Ovary (tissue), 9 donors: ENCODE results near the gene ATP8B4. TPM values are rescaled to one million over a fixed set of nuclear protein-coding genes. Genes with fewer than 3 reads are reported as not detected.

Experiments
- DNase-seq, 5 donors: peaks; one replicate each; pipeline ENCODE4 v3.0.0-alpha.2; 2019 to 2020
- H3K27ac ChIP-seq, 2 donors: fragments of 200-600 bp; one replicate each; pipeline versions ENCODE4 v1.5.1 to v1.8.0; 2019 to 2022
- H3K27me3 ChIP-seq: fragments of 200-600 bp; one replicate; pipeline ENCODE4 v1.8.0; 2022
- H3K36me3 ChIP-seq: fragments of 200-600 bp; sonication (generic); one replicate; pipeline ENCODE4 v1.5.1; 2019
- H3K4me1 ChIP-seq: one replicate; pipeline ENCODE4 v1.8.1; 2013; ENCODE audit warnings: mild to moderate bottlenecking, moderate library complexity; ENCODE audit not compliant: insufficient read depth
- H3K4me3 ChIP-seq: fragments of 200-600 bp; sonication (generic); one replicate; pipeline ENCODE4 v1.5.1; 2017
- H3K9me3 ChIP-seq, 2 donors: fragments of 200-600 bp in 1 of 2; sonication (generic) in 1 of 2; one replicate each; pipeline versions ENCODE4 v1.5.1 to v1.8.1; 2013 to 2019; ENCODE audit warnings: mild to moderate bottlenecking in 1 of 2, moderate library complexity in 1 of 2
- EP300 ChIP-seq: sonication (generic); formaldehyde crosslinking; IDR thresholded peaks from one replicate; pipeline ENCODE4 v1.6.1; 2017; ENCODE audit warnings: antibody characterized with exemption
- POLR2A ChIP-seq: fragments of 450-650 bp; IDR thresholded peaks from one replicate; pipeline ENCODE4 v1.6.1; 2017; ENCODE audit warnings: antibody characterized with exemption, mild to moderate bottlenecking, moderate library complexity
- WGBS, 3 donors: extraction: QIAGEN DNeasy Blood & Tissue Kit in 1 of 3; methylation state at CpG; one replicate each; pipeline versions ENCODE4 v1.1.5 to v1.1.7; 2013 to 2017; 5-methylcytosine and 5-hydroxymethylcytosine counted together
- intact Hi-C, 4 donors: fragments of 100-400 bp; cut with DNase I; formaldehyde crosslinking; loops; one replicate each; pipeline versions ENCODE4 v1.11.0 to v1.15.1; 2022 to 2023
- polyA plus RNA-seq, 2 donors: library from polyadenylated mRNA; stranded (reverse); fragments of 200-250 nt in 1 of 2; fragments of 350-450 nt in 1 of 2; fragmentation: Illumina TruSeq in 1 of 2; extraction: RNeasy Lipid Tissue Mini Kit (QIAGEN cat#74804) in 1 of 2; gene quantifications; one replicate each; pipeline ENCODE4 v1.2.3, GENCODE V29; 2013 to 2014
- total RNA-seq, 7 donors: library from RNA; depleted of rRNA in 2 of 7; stranded (reverse); fragments of >200 nt in 2 of 7; fragmentation: NEBNext Ultra II Directional in 3 of 7; extraction: Animal tissue kit (Norgen Biotek cat#: 25700) in 3 of 7; gene quantifications; one replicate each; pipeline versions ENCODE4 v1.1.0 to v1.2.4, GENCODE V29; 2016 to 2023
- TF ChIP-seq, protein P1 (sequence below), 3 donors: fragments of 450-650 bp in 2 of 3; fragments of 200-600 bp in 1 of 3; IDR thresholded peaks; one replicate each; pipeline versions ENCODE4 v1.5.1 to v1.8.0; 2016 to 2022; ENCODE audit warnings: antibody characterized with exemption in 3 of 3, mild to moderate bottlenecking in 1 of 3
- donor health status: DM: no; HTN: no; CAD: no; lungs with moderate emphysema.
- donor health status: DM: no; HTN: no; CAD: no.
- donor health status: Bipolar disorder and iron deficiency.
- donor health status: DM: yes; HTN: yes; CAD: no.
- donor health status: DM: no; HTN: no; CAD: no.
- donor health status: DM: yes; HTN: yes; CAD: no.

ATP8B4 gene
- total and polyA plus RNA-seq, 9 donors, result 3.7 to 14.4 (median 7.1) TPM

DNA sequence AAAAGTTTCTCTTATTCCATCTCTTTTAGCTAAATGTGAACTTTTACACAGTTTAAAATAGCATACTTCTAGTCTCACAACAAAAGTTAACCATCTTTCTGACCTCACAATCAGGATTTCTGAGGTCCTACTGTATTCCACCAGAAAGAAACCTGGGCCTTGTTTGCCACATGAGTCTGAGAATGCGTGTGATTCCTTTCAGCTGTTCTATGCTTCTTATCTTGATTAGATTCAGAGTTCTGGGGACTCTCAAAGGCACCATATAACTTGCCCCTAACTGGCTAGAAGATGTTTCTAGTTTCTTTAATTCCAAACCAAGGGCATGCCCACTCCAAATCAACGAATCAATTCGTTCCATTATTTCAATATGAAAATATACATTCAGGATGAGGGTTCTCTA, 131.1 kb downstream of the ATP8B4 start:
- Histone ChIP-seq H3K27ac (peak overlapping the region in 1 of 2 donors; percentile 36), H3K4me3 (no peak overlapping the region), H3K9me3 (no peaks in the 10 kb centered on the region), H3K27me3 (no peaks in the 10 kb centered on the region), H3K36me3 (no peaks in the 10 kb centered on the region), H3K4me1 (peaks cover 11% of the 10 kb centered on the region)
- TF ChIP-seq EP300 (no peak), POLR2A (no peak)
- TF ChIP-seq, protein P1, sequence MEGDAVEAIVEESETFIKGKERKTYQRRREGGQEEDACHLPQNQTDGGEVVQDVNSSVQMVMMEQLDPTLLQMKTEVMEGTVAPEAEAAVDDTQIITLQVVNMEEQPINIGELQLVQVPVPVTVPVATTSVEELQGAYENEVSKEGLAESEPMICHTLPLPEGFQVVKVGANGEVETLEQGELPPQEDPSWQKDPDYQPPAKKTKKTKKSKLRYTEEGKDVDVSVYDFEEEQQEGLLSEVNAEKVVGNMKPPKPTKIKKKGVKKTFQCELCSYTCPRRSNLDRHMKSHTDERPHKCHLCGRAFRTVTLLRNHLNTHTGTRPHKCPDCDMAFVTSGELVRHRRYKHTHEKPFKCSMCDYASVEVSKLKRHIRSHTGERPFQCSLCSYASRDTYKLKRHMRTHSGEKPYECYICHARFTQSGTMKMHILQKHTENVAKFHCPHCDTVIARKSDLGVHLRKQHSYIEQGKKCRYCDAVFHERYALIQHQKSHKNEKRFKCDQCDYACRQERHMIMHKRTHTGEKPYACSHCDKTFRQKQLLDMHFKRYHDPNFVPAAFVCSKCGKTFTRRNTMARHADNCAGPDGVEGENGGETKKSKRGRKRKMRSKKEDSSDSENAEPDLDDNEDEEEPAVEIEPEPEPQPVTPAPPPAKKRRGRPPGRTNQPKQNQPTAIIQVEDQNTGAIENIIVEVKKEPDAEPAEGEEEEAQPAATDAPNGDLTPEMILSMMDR (IDR thresholded peaks at IDR 0.05), result no peak
- intact Hi-C loops, result no loop called here
- DNase-seq, result no peak
- 57 to 70% (median 65%) methylated on average over 3 of the region's 3 CpGs for WGBS, 3 donors

DNA sequence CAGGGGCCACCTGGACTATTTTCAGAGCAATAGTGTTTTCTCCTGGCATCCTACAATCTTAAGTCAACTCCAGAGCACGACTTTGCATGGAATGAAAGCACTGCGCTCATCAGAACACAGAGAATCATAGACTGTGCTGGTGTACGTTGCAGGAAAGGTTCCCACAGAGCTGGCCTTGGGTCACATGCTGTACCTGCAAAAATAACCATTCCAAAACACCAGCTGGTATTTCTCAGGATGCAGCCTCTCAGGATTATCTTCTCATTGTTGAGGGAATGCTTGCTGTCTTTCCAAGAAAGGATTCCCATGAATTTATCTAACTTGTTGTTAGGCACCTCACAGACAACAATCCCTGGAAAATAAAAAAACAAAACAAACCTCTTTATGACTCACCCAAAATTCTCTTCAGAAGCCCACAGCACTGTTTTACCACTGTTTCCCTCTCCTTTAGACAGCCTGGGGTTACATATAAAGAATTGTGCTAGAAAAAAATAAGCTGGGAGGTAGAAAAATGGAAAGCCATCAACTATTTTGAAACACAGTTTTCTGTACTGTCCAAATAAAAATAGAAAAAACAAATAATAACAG, 131.7 kb downstream of the ATP8B4 start:
- Histone ChIP-seq H3K27me3 (no peaks in the 10 kb centered on the region), H3K4me1 (peaks cover 11% of the 10 kb centered on the region), H3K4me3 (no peak overlapping the region), H3K27ac (peak overlapping the region in 1 of 2 donors; percentile 36), H3K9me3 (no peaks in the 10 kb centered on the region), H3K36me3 (no peaks in the 10 kb centered on the region)
- intact Hi-C loops, result no loop called here
- 6 to 11% (median 9%) methylated on average over 3 of the region's 3 CpGs for WGBS, 3 donors
- no peak for TF ChIP-seq EP300
- no peak for TF ChIP-seq POLR2A
- TF ChIP-seq, protein P1 (IDR thresholded peaks at IDR 0.05), result no peak
- DNase-seq, result peak in 1 of 5 donors; percentile 30

DNA sequence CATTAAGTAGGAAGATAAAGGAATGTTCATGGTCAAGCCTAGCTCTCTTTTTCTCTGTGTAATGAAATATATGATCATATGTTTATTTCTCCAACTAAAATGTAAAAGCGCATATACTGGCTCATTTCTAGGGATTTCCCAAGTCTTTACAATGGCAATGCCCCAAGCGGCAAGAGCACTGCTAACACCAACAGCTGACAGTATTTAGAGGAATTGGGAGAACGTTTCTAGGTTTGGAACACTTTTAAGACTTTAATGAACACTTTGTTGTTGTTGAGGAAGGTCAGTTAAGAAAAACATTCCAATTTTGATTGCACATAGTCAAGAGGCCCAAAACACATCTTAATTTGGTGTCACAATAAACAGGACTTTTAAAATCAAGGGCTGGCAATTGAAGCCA, 132.7 kb downstream of the ATP8B4 start:
- no peak for DNase-seq
- Histone ChIP-seq H3K27me3 (no peaks in the 10 kb centered on the region), H3K9me3 (no peaks in the 10 kb centered on the region), H3K27ac (no peak overlapping the region), H3K36me3 (no peaks in the 10 kb centered on the region), H3K4me1 (peaks cover 11% of the 10 kb centered on the region), H3K4me3 (no peak overlapping the region)
- intact Hi-C loops, result no loop called here
- TF ChIP-seq, protein P1 (IDR thresholded peaks at IDR 0.05), result no peak
- TF ChIP-seq EP300 (no peak), POLR2A (no peak)
- 14 to 32% (median 23%) methylated on average over 3 of the region's 3 CpGs for WGBS, 3 donors

DNA sequence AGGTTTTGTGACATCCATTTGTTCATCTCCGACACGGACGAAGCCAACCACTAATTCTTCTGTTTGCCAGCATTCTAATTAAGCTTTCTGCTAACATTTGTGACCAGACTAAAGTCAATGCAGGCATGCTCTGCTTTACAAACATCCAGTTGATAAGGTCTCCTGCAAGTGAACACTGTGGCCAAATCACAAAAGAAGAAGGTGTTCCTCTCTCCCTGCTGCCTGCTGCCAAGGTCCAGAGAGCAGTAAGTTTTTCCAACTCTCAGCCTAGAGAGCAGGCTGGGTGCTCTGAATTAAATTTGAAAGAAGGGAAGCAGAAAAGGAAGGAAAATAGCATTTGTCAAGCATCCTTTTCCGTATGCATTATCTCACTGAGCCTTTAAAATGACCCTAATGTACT, 133.6 kb downstream of the ATP8B4 start:
- no peaks in the 10 kb centered on the region for H3K36me3 ChIP-seq

More for the DNA sequence above, 133.6 kb downstream of the ATP8B4 start:
- WGBS, 3 donors, result 40 to 77% (median 58%) methylated on average over 4 of the region's 4 CpGs
- TF ChIP-seq POLR2A, result no peak
- TF ChIP-seq, protein P1 (IDR thresholded peaks at IDR 0.05), result no peak
- TF ChIP-seq EP300, result no peak
- no peak for DNase-seq
- Histone ChIP-seq H3K4me3 (no peak overlapping the region), H3K27ac (no peak overlapping the region), H3K9me3 (no peaks in the 10 kb centered on the region), H3K27me3 (no peaks in the 10 kb centered on the region), H3K4me1 (peaks cover 10% of the 10 kb centered on the region)
- intact Hi-C loops, result no loop called here
